Liver (tissue), 9 donors: Measurements from ENCODE around the gene OR8B2. TPM values are rescaled to one million over a fixed set of nuclear protein-coding genes. Genes with fewer than 3 reads are reported as not detected.

Experiments used
- DNase-seq: peaks from one replicate; pipeline ENCODE4 v3.0.0-alpha.2; 2017; ENCODE audit warnings: low spot score
- H3K27ac ChIP-seq, 2 donors: one replicate each; pipeline ENCODE4 v1.7.0; 2013; ENCODE audit warnings: inconsistent platforms in 2 of 2, low read length in 2 of 2, control low read depth in 1 of 2, low read depth in 1 of 2, mild to moderate bottlenecking in 1 of 2
- H3K27me3 ChIP-seq, 4 donors: one replicate each; pipeline versions ENCODE4 v1.6.1 to v1.7.0; 2013; ENCODE audit warnings: low read length in 3 of 4, inconsistent platforms in 1 of 4, mild to moderate bottlenecking in 1 of 4, moderate library complexity in 1 of 4; ENCODE audit not compliant: control insufficient read depth in 4 of 4, insufficient read depth in 4 of 4
- H3K36me3 ChIP-seq, 4 donors: one replicate each; pipeline versions ENCODE4 v1.6.1 to v1.7.0; 2013; ENCODE audit warnings: low read length in 3 of 4, mild to moderate bottlenecking in 3 of 4, low read depth in 1 of 4, moderate library complexity in 1 of 4; ENCODE audit not compliant: control insufficient read depth in 4 of 4, insufficient read depth in 3 of 4
- H3K4me1 ChIP-seq, 4 donors: one replicate each; pipeline versions ENCODE4 v1.6.1 to v1.7.0; 2013; ENCODE audit warnings: low read length in 3 of 4, mild to moderate bottlenecking in 3 of 4, moderate library complexity in 1 of 4; ENCODE audit not compliant: control insufficient read depth in 4 of 4, insufficient read depth in 4 of 4
- H3K4me3 ChIP-seq, 3 donors: one replicate each; pipeline versions ENCODE4 v1.6.1 to v1.7.0; 2013; ENCODE audit warnings: low read length in 3 of 3, control low read depth in 1 of 3, low read depth in 1 of 3, mild to moderate bottlenecking in 1 of 3
- H3K9ac ChIP-seq, 2 donors: one replicate each; pipeline ENCODE4 v1.7.0; 2013; ENCODE audit warnings: low read length in 2 of 2, mild to moderate bottlenecking in 2 of 2, moderate library complexity in 2 of 2, control low read depth in 1 of 2, low read depth in 1 of 2
- H3K9me3 ChIP-seq, 4 donors: one replicate each; pipeline versions ENCODE4 v1.6.1 to v1.7.0; 2013; ENCODE audit warnings: low read length in 3 of 4; ENCODE audit not compliant: control insufficient read depth in 4 of 4
- CTCF ChIP-seq: fragments of 150-350 bp; IDR thresholded peaks from 2 replicates; pipeline ENCODE4 v1.5.1; 2017; ENCODE audit warnings: improper control_type of control experiment, low read depth, low read length; ENCODE audit not compliant: missing input control
- EGR1 ChIP-seq, 2 donors: IDR thresholded peaks; 2 replicates each; pipeline ENCODE4 v1.6.1; 2016 to 2018; ENCODE audit warnings: antibody characterized with exemption in 2 of 2, low read depth in 2 of 2
- FOXA1 ChIP-seq: IDR thresholded peaks from 2 replicates; pipeline ENCODE4 v1.6.1; 2016; ENCODE audit warnings: antibody characterized with exemption
- FOXA2 ChIP-seq: IDR thresholded peaks from 2 replicates; pipeline ENCODE4 v1.6.1; 2016; ENCODE audit warnings: antibody characterized with exemption
- GABPA ChIP-seq, 2 donors: IDR thresholded peaks in 1 of 2; conservative IDR thresholded peaks in 1 of 2; 2 replicates each; pipeline ENCODE4 v1.6.1; 2016; ENCODE audit warnings: antibody characterized with exemption in 2 of 2, mild to moderate bottlenecking in 1 of 2, moderate library complexity in 1 of 2
- HNF4A ChIP-seq, 2 donors: conservative IDR thresholded peaks; 2 replicates each; pipeline ENCODE4 v1.6.1; 2016; ENCODE audit warnings: antibody characterized with exemption in 2 of 2, mild to moderate bottlenecking in 2 of 2
- HNF4G ChIP-seq: IDR thresholded peaks from 2 replicates; pipeline ENCODE4 v1.6.1; 2016; ENCODE audit warnings: antibody characterized with exemption
- JUND ChIP-seq, 2 donors: IDR thresholded peaks; 2 replicates each; pipeline ENCODE4 v1.6.1; 2016; ENCODE audit warnings: antibody characterized with exemption in 2 of 2
- MAX ChIP-seq: IDR thresholded peaks from 2 replicates; pipeline ENCODE4 v1.6.1; 2016; ENCODE audit warnings: antibody characterized with exemption
- NR2F2 ChIP-seq: IDR thresholded peaks from 2 replicates; pipeline ENCODE4 v1.6.1; 2016; ENCODE audit warnings: antibody characterized with exemption
- RAD21 ChIP-seq, 2 donors: IDR thresholded peaks; 2 replicates each; pipeline ENCODE4 v1.6.1; 2016; ENCODE audit warnings: antibody characterized with exemption in 2 of 2, mild to moderate bottlenecking in 2 of 2
- RXRA ChIP-seq, 2 donors: IDR thresholded peaks; 2 replicates each; pipeline ENCODE4 v1.6.1; 2017 to 2018; ENCODE audit warnings: antibody characterized with exemption in 2 of 2, mild to moderate bottlenecking in 1 of 2
- SP1 ChIP-seq: IDR thresholded peaks from 2 replicates; pipeline ENCODE4 v1.6.1; 2018; ENCODE audit warnings: antibody characterized with exemption, mild to moderate bottlenecking
- TAF1 ChIP-seq: conservative IDR thresholded peaks from 2 replicates; pipeline ENCODE4 v1.6.1; 2016; ENCODE audit warnings: antibody characterized with exemption, mild to moderate bottlenecking
- YY1 ChIP-seq: IDR thresholded peaks from 2 replicates; pipeline ENCODE4 v1.6.1; 2016; ENCODE audit warnings: antibody characterized with exemption, mild to moderate bottlenecking
- ZBTB33 ChIP-seq: IDR thresholded peaks from 2 replicates; pipeline ENCODE4 v1.6.1; 2016; ENCODE audit warnings: antibody characterized with exemption
- WGBS: extraction: QIAGEN DNeasy Blood & Tissue Kit; methylation state at CpG from one replicate; pipeline ENCODE4 v1.1.7; 2013; 5-methylcytosine and 5-hydroxymethylcytosine counted together
- polyA plus RNA-seq, 2 donors: library from polyadenylated mRNA; stranded (reverse) in 1 of 2; unstranded in 1 of 2; fragments of 200-250 nt in 1 of 2; fragments of >200 nt in 1 of 2; fragmentation: Nextera tagmentation in 1 of 2; extraction: Ambion mirVana in 1 of 2; gene quantifications; one replicate each; pipeline versions ENCODE4 v1.2.1 to v1.2.3, GENCODE V29; 2013 to 2015
- total RNA-seq, 2 donors: library from RNA; depleted of rRNA; stranded (reverse); fragments of >200 nt; gene quantifications; one replicate each; pipeline ENCODE4 v1.2.3, GENCODE V29; 2014
- TF ChIP-seq, protein P1 (sequence below): IDR thresholded peaks from 2 replicates; pipeline ENCODE4 v1.6.1; 2016; ENCODE audit warnings: antibody characterized with exemption
- TF ChIP-seq, protein P2 (sequence below): IDR thresholded peaks from 2 replicates; pipeline ENCODE4 v1.6.1; 2016; ENCODE audit warnings: antibody characterized with exemption, mild to moderate bottlenecking
- donor health status: healthy.
- donor health status: healthy.
- donor health status: healthy.
- donor health status: healthy.
- donor health status: healthy.

OR8B2 gene
- total and polyA plus RNA-seq, 4 donors: not detected

GRCh38 chr11:124344346-124344745 is 40.0 kb downstream of the OR8B2 start:
- TF ChIP-seq YY1: no peak
- no peak for TF ChIP-seq FOXA1
- TF ChIP-seq SP1: no peak
- TF ChIP-seq RXRA (IDR thresholded peaks at IDR 0.05): no peak
- no peak for TF ChIP-seq TAF1
- TF ChIP-seq HNF4G: no peak
- TF ChIP-seq, protein P1, sequence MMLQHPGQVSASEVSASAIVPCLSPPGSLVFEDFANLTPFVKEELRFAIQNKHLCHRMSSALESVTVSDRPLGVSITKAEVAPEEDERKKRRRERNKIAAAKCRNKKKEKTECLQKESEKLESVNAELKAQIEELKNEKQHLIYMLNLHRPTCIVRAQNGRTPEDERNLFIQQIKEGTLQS: no peak
- no peak for TF ChIP-seq EGR1 (IDR thresholded peaks at IDR 0.05; ENCODE audit: low read depth in 2 of 2)
- no peak for TF ChIP-seq HNF4A (conservative IDR thresholded peaks at IDR 0.05)
- TF ChIP-seq JUND (IDR thresholded peaks at IDR 0.05): no peak
- TF ChIP-seq MAX: no peak
- TF ChIP-seq RAD21 (IDR thresholded peaks at IDR 0.05): no peak
- no peak for TF ChIP-seq ZBTB33
- H3K9me3 ChIP-seq: peaks cover 0 to 4% (median under 1%) of the 10 kb centered on the region in 4 donors
- WGBS: 72% methylated on average over 5 of the region's 5 CpGs
- H3K4me1 ChIP-seq: no peaks in the 10 kb centered on the region
- no peak overlapping the region for H3K4me3 ChIP-seq
- H3K27ac ChIP-seq: no peak overlapping the region
- H3K27me3 ChIP-seq: no peaks in the 10 kb centered on the region
- no peak overlapping the region for H3K9ac ChIP-seq
- no peaks in the 10 kb centered on the region for H3K36me3 ChIP-seq
- DNase-seq: no peak

GRCh38 chr11:124340142-124340447 is 44.2 kb downstream of the OR8B2 start:
- no peak for TF ChIP-seq MAX
- TF ChIP-seq, protein P2, sequence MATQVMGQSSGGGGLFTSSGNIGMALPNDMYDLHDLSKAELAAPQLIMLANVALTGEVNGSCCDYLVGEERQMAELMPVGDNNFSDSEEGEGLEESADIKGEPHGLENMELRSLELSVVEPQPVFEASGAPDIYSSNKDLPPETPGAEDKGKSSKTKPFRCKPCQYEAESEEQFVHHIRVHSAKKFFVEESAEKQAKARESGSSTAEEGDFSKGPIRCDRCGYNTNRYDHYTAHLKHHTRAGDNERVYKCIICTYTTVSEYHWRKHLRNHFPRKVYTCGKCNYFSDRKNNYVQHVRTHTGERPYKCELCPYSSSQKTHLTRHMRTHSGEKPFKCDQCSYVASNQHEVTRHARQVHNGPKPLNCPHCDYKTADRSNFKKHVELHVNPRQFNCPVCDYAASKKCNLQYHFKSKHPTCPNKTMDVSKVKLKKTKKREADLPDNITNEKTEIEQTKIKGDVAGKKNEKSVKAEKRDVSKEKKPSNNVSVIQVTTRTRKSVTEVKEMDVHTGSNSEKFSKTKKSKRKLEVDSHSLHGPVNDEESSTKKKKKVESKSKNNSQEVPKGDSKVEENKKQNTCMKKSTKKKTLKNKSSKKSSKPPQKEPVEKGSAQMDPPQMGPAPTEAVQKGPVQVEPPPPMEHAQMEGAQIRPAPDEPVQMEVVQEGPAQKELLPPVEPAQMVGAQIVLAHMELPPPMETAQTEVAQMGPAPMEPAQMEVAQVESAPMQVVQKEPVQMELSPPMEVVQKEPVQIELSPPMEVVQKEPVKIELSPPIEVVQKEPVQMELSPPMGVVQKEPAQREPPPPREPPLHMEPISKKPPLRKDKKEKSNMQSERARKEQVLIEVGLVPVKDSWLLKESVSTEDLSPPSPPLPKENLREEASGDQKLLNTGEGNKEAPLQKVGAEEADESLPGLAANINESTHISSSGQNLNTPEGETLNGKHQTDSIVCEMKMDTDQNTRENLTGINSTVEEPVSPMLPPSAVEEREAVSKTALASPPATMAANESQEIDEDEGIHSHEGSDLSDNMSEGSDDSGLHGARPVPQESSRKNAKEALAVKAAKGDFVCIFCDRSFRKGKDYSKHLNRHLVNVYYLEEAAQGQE: no peak
- TF ChIP-seq, protein P1: no peak
- TF ChIP-seq HNF4A (conservative IDR thresholded peaks at IDR 0.05): no peak
- TF ChIP-seq JUND (IDR thresholded peaks at IDR 0.05): no peak
- no peak for TF ChIP-seq FOXA1
- TF ChIP-seq TAF1: no peak
- TF ChIP-seq RAD21 (IDR thresholded peaks at IDR 0.05): no peak
- TF ChIP-seq EGR1 (IDR thresholded peaks at IDR 0.05; ENCODE audit: low read depth in 2 of 2): no peak
- no peak for TF ChIP-seq NR2F2
- TF ChIP-seq RXRA (IDR thresholded peaks at IDR 0.05): no peak
- TF ChIP-seq HNF4G: no peak
- no peak for TF ChIP-seq GABPA (IDR thresholded peaks at IDR 0.05 in 1 of 2, conservative IDR thresholded peaks at IDR 0.05 in 1 of 2)
- TF ChIP-seq FOXA2: no peak
- TF ChIP-seq CTCF: no peak
- TF ChIP-seq ZBTB33: no peak
- TF ChIP-seq YY1: no peak
- Histone ChIP-seq H3K36me3 (no peaks in the 10 kb centered on the region), H3K27me3 (no peaks in the 10 kb centered on the region), H3K9me3 (no peaks in the 10 kb centered on the region), H3K9ac (no peak overlapping the region), H3K27ac (no peak overlapping the region), H3K4me3 (no peak overlapping the region), H3K4me1 (no peaks in the 10 kb centered on the region)
- WGBS: 69% methylated on average over 2 of the region's 2 CpGs
- no peak for DNase-seq
